ACC112 (cell line): ENCODE measurements around the gene SHLD3.
"Not testable (repeated sequence)": the region's sequence is repeated elsewhere in the genome, so short reads cannot be mapped to it uniquely, and the experiment has no call there.

Experiments
- H2AFZ ChIP-seq: fragments of 200-600 bp; sonication (generic); one replicate; pipeline ENCODE4 v1.6.0; 2017; ENCODE audit warnings: antibody characterized with exemption, low read length; ENCODE audit not compliant: unreplicated experiment
- H3K27ac ChIP-seq: fragments of 200-600 bp; sonication (generic); 2 replicates; pipeline ENCODE4 v1.5.1; 2014; ENCODE audit warnings: low read depth, mild to moderate bottlenecking, antibody characterized with exemption, low read length, moderate library complexity
- H3K27me3 ChIP-seq: fragments of 200-600 bp; sonication (generic); 2 replicates; pipeline ENCODE4 v1.6.1; 2014; ENCODE audit warnings: mild to moderate bottlenecking, antibody characterized with exemption, low read length, moderate library complexity, mixed read lengths; ENCODE audit not compliant: insufficient read depth
- H3K36me3 ChIP-seq: fragments of 200-600 bp; sonication (generic); 2 replicates; pipeline ENCODE4 v1.6.1; 2016; ENCODE audit warnings: mild to moderate bottlenecking, antibody characterized with exemption, low read length, moderate library complexity, mixed read lengths; ENCODE audit not compliant: insufficient read depth
- H3K4me1 ChIP-seq: fragments of 200-600 bp; sonication (generic); one replicate; pipeline ENCODE4 v1.6.1; 2016; ENCODE audit warnings: low read length, mixed read lengths; ENCODE audit not compliant: insufficient read depth, unreplicated experiment, control insufficient read depth
- H3K4me3 ChIP-seq: fragments of 200-600 bp; sonication (generic); 2 replicates; pipeline ENCODE4 v1.5.1; 2014; ENCODE audit warnings: mild to moderate bottlenecking, low read depth, low read length
- H3K79me2 ChIP-seq: fragments of 200-600 bp; sonication (generic); one replicate; pipeline ENCODE4 v1.6.0; 2016; ENCODE audit warnings: low read length; ENCODE audit not compliant: control insufficient read depth, unreplicated experiment, insufficient read depth

SHLD3 gene

GRCh38 chr5:65676056-65676455 lies 51.2 kb downstream of the SHLD3 start:
- H2AFZ ChIP-seq, H3K27me3 ChIP-seq, H3K4me3 ChIP-seq, H3K36me3 ChIP-seq, H3K27ac ChIP-seq, H3K79me2 ChIP-seq: not testable (repeated sequence)
- H3K4me1 ChIP-seq = peaks cover 15% of the 10 kb centered on the region
